Esophagus muscularis mucosa (tissue), 4 donors: Measurements from ENCODE around the gene IQCM. TPM values are rescaled to one million over a fixed set of nuclear protein-coding genes. Genes with fewer than 3 reads are reported as not detected.

ENCODE experiments used
- DNase-seq: peaks from one replicate; pipeline ENCODE4 v3.0.0-alpha.2; 2017; ENCODE audit errors: extremely low spot score
- H3K27ac ChIP-seq, 4 donors: fragments of 200-600 bp; sonication (generic); replicated peaks in 1 of 4; 1 replicate in 3 of 4; 2 replicates in 1 of 4; pipeline ENCODE4 v1.5.1; 2016 to 2019; ENCODE audit warnings: mild to moderate bottlenecking in 1 of 4
- H3K27me3 ChIP-seq, 4 donors: fragments of 200-600 bp; sonication (generic); one replicate each; pipeline versions ENCODE4 v1.5.1 to v1.6.0; 2016 to 2019
- H3K36me3 ChIP-seq, 4 donors: fragments of 200-600 bp; sonication (generic); one replicate each; pipeline ENCODE4 v1.5.1; 2016 to 2019
- H3K4me1 ChIP-seq, 4 donors: fragments of 200-600 bp; sonication (generic); one replicate each; pipeline ENCODE4 v1.5.1; 2016 to 2019
- H3K4me3 ChIP-seq, 4 donors: fragments of 200-600 bp; sonication (generic); 1 replicate in 2 of 4; 2 replicates in 2 of 4; pipeline ENCODE4 v1.5.1; 2016 to 2019; ENCODE audit warnings: mild to moderate bottlenecking in 4 of 4, moderate library complexity in 1 of 4
- H3K9me3 ChIP-seq, 4 donors: fragments of 200-600 bp; sonication (generic); 1 replicate in 3 of 4; 2 replicates in 1 of 4; pipeline ENCODE4 v1.5.1; 2016 to 2019
- EP300 ChIP-seq: sonication (generic); formaldehyde crosslinking; IDR thresholded peaks from one replicate; pipeline ENCODE4 v1.6.1; 2017; ENCODE audit warnings: antibody characterized with exemption
- POLR2A ChIP-seq: fragments of 450-650 bp; IDR thresholded peaks from one replicate; pipeline ENCODE4 v1.6.1; 2017; ENCODE audit warnings: antibody characterized with exemption, moderate library complexity, mild to moderate bottlenecking, low read depth
- POLR2AphosphoS5 ChIP-seq, 2 donors: sonication (generic); formaldehyde crosslinking; IDR thresholded peaks; one replicate each; pipeline ENCODE4 v1.6.1; 2017; ENCODE audit warnings: antibody characterized with exemption in 2 of 2
- WGBS: methylation state at CpG from one replicate; pipeline ENCODE4 v1.1.5; 2018; 5-methylcytosine and 5-hydroxymethylcytosine counted together
- intact Hi-C: fragments of 100-400 bp; cut with DNase I; formaldehyde crosslinking; loops from one replicate; pipeline ENCODE4 v1.15.1; 2023
- total RNA-seq, 4 donors: library from RNA; depleted of rRNA; stranded (reverse); fragments of >200 nt; gene quantifications; one replicate each; pipeline versions ENCODE4 v1.1.0 to v1.2.1, GENCODE V29; 2016
- TF ChIP-seq, protein P1 (sequence below), 3 experiments: fragments of 200-600 bp in 2 of 3; fragments of 450-650 bp in 1 of 3; sonication (generic) in 2 of 3; IDR thresholded peaks; one replicate each; pipeline ENCODE4 v1.5.1; 2017 to 2019; ENCODE audit warnings: antibody characterized with exemption in 3 of 3, mild to moderate bottlenecking in 2 of 3, moderate library complexity in 1 of 3

Gene IQCM
- total RNA-seq, 4 donors from 2014 or later = not detected

DNA sequence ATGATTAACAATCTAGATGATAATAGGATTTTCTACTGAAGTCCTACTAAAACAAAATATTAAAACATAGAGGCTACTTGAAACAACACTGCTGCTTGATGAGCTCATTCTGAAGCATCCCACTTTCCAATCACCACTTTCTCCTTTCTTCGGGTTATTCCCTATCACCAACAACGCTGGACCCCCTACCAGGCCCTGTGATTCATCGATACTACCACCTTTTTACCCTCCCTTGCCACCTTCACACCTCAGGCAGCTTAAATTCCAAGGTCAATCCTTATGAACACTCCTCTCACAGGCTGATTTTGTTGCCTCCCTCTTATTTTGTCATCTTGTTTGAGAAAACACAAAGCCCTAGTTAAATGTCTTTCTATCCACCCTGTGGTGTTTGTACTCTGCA is 102.6 kb downstream of the IQCM start:
- H3K27ac ChIP-seq = no peak overlapping the region
- no peaks in the 10 kb centered on the region for H3K27me3 ChIP-seq
- DNase-seq = no peak
- no peak for TF ChIP-seq EP300
- TF ChIP-seq, protein P1, sequence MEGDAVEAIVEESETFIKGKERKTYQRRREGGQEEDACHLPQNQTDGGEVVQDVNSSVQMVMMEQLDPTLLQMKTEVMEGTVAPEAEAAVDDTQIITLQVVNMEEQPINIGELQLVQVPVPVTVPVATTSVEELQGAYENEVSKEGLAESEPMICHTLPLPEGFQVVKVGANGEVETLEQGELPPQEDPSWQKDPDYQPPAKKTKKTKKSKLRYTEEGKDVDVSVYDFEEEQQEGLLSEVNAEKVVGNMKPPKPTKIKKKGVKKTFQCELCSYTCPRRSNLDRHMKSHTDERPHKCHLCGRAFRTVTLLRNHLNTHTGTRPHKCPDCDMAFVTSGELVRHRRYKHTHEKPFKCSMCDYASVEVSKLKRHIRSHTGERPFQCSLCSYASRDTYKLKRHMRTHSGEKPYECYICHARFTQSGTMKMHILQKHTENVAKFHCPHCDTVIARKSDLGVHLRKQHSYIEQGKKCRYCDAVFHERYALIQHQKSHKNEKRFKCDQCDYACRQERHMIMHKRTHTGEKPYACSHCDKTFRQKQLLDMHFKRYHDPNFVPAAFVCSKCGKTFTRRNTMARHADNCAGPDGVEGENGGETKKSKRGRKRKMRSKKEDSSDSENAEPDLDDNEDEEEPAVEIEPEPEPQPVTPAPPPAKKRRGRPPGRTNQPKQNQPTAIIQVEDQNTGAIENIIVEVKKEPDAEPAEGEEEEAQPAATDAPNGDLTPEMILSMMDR (IDR thresholded peaks at IDR 0.05) = no peak
- TF ChIP-seq POLR2A = no peak
- TF ChIP-seq POLR2AphosphoS5 (IDR thresholded peaks at IDR 0.05) = no peak
- WGBS = 69% methylated on average over 3 of the region's 3 CpGs
- intact Hi-C loops = no loop called here
- H3K36me3 ChIP-seq = no peaks in the 10 kb centered on the region
- H3K9me3 ChIP-seq = no peaks in the 10 kb centered on the region
- peaks cover 0 to 29% (median 14%) of the 10 kb centered on the region in 4 donors for H3K4me1 ChIP-seq
- no peak overlapping the region for H3K4me3 ChIP-seq

DNA sequence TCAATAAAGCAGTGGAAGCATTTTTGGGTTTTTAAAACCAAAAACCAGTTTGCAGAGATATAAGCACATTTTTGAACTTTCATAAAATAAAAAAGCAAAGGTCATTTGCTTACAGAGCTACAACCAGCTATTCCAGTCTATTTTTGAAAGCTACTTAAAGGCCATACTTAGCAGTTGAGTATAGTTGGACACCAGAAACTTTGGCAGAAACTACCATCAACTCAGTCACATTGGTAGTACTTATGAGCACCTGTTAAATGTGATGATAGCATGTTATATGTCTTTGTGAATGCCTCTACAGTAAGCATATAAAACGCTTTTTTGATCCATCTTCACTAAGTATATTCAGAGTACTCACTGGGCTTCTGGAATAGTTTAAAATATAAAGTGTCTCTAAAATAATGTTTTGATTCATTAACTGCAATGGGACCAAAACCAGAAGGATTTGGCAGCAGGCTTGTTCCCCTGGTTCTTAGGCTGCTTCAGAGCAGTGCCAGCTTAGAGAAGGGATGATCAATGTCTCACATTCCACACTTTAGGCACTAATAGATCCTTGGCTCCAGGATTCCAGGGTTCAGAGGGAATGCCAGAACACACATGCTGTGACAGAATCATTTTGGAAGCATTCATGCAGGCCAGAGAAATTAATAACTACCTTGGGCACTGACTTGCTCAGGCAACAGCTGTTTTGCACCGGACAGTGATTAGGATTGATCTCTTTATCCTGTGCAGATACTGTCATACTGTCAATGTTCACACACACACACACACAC is 103.9 kb downstream of the IQCM start:
- Histone ChIP-seq H3K9me3 (no peaks in the 10 kb centered on the region), H3K4me3 (no peak overlapping the region), H3K36me3 (no peaks in the 10 kb centered on the region), H3K27me3 (no peaks in the 10 kb centered on the region), H3K4me1 (peaks cover 0 to 29% (median 14%) of the 10 kb centered on the region in 4 donors), H3K27ac (no peak overlapping the region)
- DNase-seq = no peak
- intact Hi-C loops = no loop called here
- 23% methylated on average over 2 of the region's 2 CpGs for WGBS
- no peak for TF ChIP-seq POLR2A
- TF ChIP-seq, protein P1 (IDR thresholded peaks at IDR 0.05) = no peak
- no peak for TF ChIP-seq POLR2AphosphoS5 (IDR thresholded peaks at IDR 0.05)
- no peak for TF ChIP-seq EP300

DNA sequence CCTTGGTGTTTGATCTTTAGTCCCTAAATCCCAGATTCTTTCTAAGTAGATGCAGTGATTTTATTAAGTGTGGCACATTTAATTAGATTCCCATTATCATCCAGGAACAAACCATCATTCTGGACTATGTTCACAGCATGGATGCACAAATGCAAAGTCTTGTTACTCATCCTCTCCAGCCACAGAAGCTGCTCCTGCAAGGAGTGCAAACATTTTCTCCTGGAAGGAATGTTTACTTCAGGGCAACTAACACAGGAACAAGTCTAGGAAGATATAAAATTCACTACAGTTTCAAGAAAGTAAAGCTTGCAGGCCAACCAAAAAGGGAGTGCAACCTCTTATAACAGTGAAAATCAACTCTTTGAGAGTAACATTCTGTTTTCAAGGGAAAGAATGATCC is 106.0 kb downstream of the IQCM start:
- H3K36me3 ChIP-seq = no peaks in the 10 kb centered on the region
- peaks cover 0 to 29% (median 14%) of the 10 kb centered on the region in 4 donors for H3K4me1 ChIP-seq
- H3K27me3 ChIP-seq = no peaks in the 10 kb centered on the region
- no peak for DNase-seq
- no peak overlapping the region for H3K27ac ChIP-seq
- intact Hi-C loops = no loop called here
- H3K9me3 ChIP-seq = no peaks in the 10 kb centered on the region
- no peak overlapping the region for H3K4me3 ChIP-seq
- no peak for TF ChIP-seq POLR2A
- no peak for TF ChIP-seq POLR2AphosphoS5 (IDR thresholded peaks at IDR 0.05)
- TF ChIP-seq, protein P1 (IDR thresholded peaks at IDR 0.05) = no peak

DNA sequence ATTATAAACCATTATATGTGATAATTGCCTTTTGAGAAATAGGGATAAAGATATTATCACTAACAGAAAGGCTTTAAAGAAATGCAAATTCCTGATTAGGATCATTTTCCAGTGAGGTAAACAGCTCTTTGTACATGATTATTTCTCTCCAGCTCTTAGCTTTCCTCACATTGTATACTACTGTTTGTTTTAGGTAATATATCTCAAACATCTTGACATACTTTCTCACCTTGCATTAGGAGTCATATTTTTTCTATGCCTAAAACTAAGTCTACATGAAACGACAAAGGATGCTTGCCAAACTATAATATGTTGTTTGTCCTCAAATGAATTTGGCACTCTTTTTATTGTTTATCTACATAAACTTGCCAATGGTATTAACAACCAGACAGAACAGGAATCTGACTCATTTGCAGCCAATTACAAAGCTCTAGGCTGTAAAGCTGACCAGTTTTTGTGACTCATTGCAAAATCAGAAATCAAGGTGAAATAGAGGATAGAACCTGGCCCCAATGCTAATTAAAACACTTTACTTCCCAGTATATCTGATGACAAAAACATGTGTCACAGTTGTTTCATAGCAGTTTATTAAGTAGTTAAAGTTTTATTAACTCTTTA is 107.0 kb downstream of the IQCM start:
- DNase-seq = no peak
- 74% methylated on average over 1 of the region's 1 CpG for WGBS
- no peaks in the 10 kb centered on the region for H3K27me3 ChIP-seq
- peaks cover 0 to 29% (median 14%) of the 10 kb centered on the region in 4 donors for H3K4me1 ChIP-seq
- intact Hi-C loops = no loop called here
- no peaks in the 10 kb centered on the region for H3K9me3 ChIP-seq
- TF ChIP-seq EP300 = no peak
- TF ChIP-seq POLR2A = no peak
- no peak overlapping the region for H3K27ac ChIP-seq
- no peak overlapping the region for H3K4me3 ChIP-seq
- H3K36me3 ChIP-seq = no peaks in the 10 kb centered on the region

DNA sequence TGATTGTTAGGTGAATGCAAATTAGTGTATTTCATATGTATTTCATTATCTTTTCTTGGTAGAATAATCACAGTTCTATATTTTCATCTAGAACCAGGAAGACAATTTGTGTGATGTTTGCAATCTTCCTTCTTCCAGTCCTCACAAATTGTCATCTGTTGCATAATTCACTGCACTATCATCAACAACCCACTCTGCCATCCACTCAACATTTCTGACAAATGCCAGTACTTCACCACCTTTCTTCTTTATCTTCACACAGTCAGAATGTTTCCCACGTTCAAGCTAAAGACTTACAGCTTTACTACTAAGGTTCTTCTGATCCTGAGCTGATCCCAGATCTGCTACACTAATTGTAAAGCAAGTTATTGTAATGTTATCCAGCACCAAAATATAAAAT is 107.8 kb downstream of the IQCM start:
- Histone ChIP-seq H3K4me1 (peaks cover 0 to 29% (median 14%) of the 10 kb centered on the region in 4 donors), H3K9me3 (no peaks in the 10 kb centered on the region), H3K36me3 (no peaks in the 10 kb centered on the region), H3K4me3 (no peak overlapping the region), H3K27ac (no peak overlapping the region), H3K27me3 (no peaks in the 10 kb centered on the region)
- TF ChIP-seq, protein P1 (IDR thresholded peaks at IDR 0.05) = no peak
- TF ChIP-seq POLR2AphosphoS5 (IDR thresholded peaks at IDR 0.05) (no peak), POLR2A (no peak), EP300 (no peak)
- 61% methylated on average over 1 of the region's 1 CpG for WGBS
- no peak for DNase-seq
- intact Hi-C loops = no loop called here
